Measurements from ENCODE around the gene PFKFB2. TPM values are rescaled to one million over a fixed set of nuclear protein-coding genes. Genes with fewer than 3 reads are reported as not detected.

PFKFB2 gene
- total RNA-seq, 4 donors from 2014 or later = 3.7 to 5.3 (median 4.1) TPM

DNA sequence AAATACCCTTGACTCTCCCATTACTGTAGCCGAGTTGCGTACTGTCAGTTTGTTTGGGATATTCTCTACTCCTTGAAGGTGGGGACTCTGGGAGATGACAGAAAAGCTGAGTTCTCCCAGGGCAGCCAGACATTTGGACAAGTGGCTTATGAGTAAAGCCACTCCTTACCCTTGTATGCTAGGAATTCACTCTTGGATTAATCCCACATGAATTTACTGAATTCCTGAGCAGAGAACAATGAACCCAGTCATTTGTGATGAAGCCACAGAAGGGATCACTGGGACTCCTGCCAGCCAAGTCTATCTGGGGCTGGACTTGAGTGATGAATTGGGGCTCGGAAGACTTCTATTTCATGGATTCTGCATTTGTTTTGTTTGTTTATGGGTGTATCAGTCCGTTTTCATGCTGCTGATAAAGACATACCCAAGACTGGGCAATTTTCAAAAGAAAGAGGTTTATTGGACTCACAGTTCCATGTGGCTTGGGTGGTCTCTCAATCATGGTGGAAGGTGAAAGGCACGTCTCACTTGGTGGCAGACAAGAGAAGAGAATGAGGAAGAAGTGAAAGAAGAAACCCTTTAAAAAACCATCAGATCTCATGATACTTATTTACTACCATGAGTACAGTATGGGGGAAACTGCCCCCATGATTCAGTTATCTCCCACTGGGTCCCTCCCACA is 45.6 kb upstream of the PFKFB2 start:
- Histone ChIP-seq H3K9me3 (no peaks in the 10 kb centered on the region), H3K4me1 (peaks cover 0 to 4% (median 2%) of the 10 kb centered on the region in 4 donors), H3K27ac (replicated peaks in 1 of 4) (no peak overlapping the region), H3K27me3 (peaks cover 0 to 3% (median 0%) of the 10 kb centered on the region in 4 donors), H3K4me3 (no peak overlapping the region), H3K36me3 (no peaks in the 10 kb centered on the region)
- 52% methylated on average over 5 of the region's 5 CpGs for WGBS
- TF ChIP-seq POLR2AphosphoS5 (IDR thresholded peaks at IDR 0.05) (peak in 1 of 2 donors; percentile 24), POLR2A (IDR thresholded peaks at IDR 0.05; ENCODE audit: low read depth) (no peak)
- DNase-seq (ENCODE audit: extremely low spot score) = no peak
- intact Hi-C loops (cut with DNase I) = no loop called here

DNA sequence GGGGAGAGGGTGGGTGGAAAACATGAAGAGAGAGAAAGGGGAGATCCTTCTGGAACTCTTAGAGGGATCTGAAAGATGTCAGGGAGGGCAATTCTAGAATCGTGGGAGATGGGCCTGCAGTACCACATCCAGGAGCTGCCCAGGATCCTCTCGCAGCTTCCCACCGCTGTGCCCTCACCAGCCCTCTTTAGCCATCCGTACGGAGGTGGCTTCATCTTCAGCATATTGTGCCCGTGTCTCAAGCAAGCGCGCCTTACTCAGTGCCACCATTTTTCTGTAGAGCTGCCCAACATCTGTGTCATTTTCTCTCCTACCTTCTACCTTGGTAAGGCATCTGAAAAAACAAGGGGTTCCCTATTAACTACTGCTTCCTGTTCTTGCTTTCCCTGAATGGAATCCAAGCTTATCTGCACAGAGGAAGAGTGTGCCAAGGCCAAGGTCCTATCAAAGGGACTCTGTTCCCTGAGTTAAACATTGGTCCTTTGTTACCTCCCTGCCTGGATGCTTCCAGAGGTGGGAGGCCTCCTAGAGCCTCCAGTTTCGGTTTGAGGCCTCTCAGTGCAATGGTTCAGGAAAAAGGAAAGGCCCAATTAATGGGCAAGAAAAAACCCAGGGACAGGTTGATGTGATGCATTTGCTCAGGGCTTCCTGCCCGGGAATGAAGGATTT is 43.8 kb upstream of the PFKFB2 start:
- Histone ChIP-seq H3K27ac (replicated peaks in 1 of 4) (no peak overlapping the region), H3K36me3 (no peaks in the 10 kb centered on the region), H3K4me3 (no peak overlapping the region), H3K9me3 (no peaks in the 10 kb centered on the region), H3K27me3 (peaks cover 0 to 3% (median 0%) of the 10 kb centered on the region in 4 donors), H3K4me1 (peaks cover 0 to 4% (median 2%) of the 10 kb centered on the region in 4 donors)
- DNase-seq (ENCODE audit: extremely low spot score) = no peak
- 92% methylated on average over 10 of the region's 10 CpGs for WGBS
- TF ChIP-seq POLR2AphosphoS5 (IDR thresholded peaks at IDR 0.05) (no peak), POLR2A (IDR thresholded peaks at IDR 0.05; ENCODE audit: low read depth) (no peak), EP300 (IDR thresholded peaks at IDR 0.05) (no peak)
- TF ChIP-seq, protein P1, sequence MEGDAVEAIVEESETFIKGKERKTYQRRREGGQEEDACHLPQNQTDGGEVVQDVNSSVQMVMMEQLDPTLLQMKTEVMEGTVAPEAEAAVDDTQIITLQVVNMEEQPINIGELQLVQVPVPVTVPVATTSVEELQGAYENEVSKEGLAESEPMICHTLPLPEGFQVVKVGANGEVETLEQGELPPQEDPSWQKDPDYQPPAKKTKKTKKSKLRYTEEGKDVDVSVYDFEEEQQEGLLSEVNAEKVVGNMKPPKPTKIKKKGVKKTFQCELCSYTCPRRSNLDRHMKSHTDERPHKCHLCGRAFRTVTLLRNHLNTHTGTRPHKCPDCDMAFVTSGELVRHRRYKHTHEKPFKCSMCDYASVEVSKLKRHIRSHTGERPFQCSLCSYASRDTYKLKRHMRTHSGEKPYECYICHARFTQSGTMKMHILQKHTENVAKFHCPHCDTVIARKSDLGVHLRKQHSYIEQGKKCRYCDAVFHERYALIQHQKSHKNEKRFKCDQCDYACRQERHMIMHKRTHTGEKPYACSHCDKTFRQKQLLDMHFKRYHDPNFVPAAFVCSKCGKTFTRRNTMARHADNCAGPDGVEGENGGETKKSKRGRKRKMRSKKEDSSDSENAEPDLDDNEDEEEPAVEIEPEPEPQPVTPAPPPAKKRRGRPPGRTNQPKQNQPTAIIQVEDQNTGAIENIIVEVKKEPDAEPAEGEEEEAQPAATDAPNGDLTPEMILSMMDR (IDR thresholded peaks at IDR 0.05) = no peak
- intact Hi-C loops (cut with DNase I) = no loop called here

DNA sequence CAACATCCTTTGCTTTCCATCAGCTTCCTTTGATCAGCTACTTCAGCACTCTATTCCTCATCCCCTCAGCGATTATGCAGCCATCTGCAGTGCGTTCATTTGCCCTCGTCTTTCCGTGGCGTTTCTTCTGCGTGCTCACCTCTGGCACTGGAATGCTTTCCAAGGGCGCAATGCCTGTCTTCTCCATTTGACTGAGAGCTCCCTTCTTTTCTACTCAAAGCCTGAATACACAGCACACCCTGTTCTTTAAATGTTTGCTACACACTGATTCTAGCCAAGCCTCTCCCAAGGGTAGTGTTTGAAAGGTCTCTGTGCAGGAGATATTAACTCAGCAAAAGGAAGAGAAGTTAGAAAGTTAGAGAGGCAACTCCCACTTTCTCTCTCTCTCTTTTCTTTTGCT is 43.1 kb upstream of the PFKFB2 start:
- Histone ChIP-seq H3K4me3 (no peak overlapping the region), H3K27me3 (peaks cover 0 to 3% (median 0%) of the 10 kb centered on the region in 4 donors), H3K9me3 (no peaks in the 10 kb centered on the region), H3K36me3 (no peaks in the 10 kb centered on the region), H3K27ac (replicated peaks in 1 of 4) (no peak overlapping the region), H3K4me1 (peaks cover 0 to 4% (median 2%) of the 10 kb centered on the region in 4 donors)
- DNase-seq (ENCODE audit: extremely low spot score) = no peak
- intact Hi-C loops (cut with DNase I) = no loop called here
- 74% methylated on average over 7 of the region's 7 CpGs for WGBS
- TF ChIP-seq, protein P1 (IDR thresholded peaks at IDR 0.05) = no peak
- TF ChIP-seq POLR2AphosphoS5 (IDR thresholded peaks at IDR 0.05) (no peak), POLR2A (IDR thresholded peaks at IDR 0.05; ENCODE audit: low read depth) (no peak), EP300 (IDR thresholded peaks at IDR 0.05) (no peak)

DNA sequence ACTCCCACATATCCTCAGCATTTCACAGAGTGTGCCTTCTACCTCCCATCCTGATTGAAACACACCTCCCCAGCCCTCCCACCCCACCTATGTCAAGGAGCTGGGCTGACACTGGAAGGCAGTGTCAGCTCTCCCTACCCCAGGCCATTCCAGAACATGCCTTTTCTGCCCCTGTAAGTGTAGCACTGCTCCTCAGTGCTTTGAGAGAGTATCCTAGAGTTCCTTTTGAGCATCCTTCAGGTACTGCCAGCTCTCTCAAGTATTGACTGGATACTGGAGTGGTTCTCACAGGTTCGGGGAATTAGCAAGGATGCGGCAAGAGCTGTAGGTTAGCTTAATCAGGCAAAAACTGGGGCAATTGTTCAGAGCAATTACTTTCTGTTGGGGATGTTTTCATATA is 42.3 kb upstream of the PFKFB2 start:
- Histone ChIP-seq H3K27ac (replicated peaks in 1 of 4) (no peak overlapping the region), H3K4me3 (no peak overlapping the region), H3K9me3 (no peaks in the 10 kb centered on the region), H3K27me3 (peaks cover 0 to 3% (median 0%) of the 10 kb centered on the region in 4 donors), H3K36me3 (no peaks in the 10 kb centered on the region), H3K4me1 (peaks cover 0 to 4% (median 2%) of the 10 kb centered on the region in 4 donors)
- intact Hi-C loops (cut with DNase I) = no loop called here
- no peak for DNase-seq (ENCODE audit: extremely low spot score)
- WGBS = 97% methylated on average over 2 of the region's 2 CpGs
- no peak for TF ChIP-seq EP300 (IDR thresholded peaks at IDR 0.05)
- TF ChIP-seq POLR2AphosphoS5 (IDR thresholded peaks at IDR 0.05) = no peak
- no peak for TF ChIP-seq POLR2A (IDR thresholded peaks at IDR 0.05; ENCODE audit: low read depth)
- TF ChIP-seq, protein P1 (IDR thresholded peaks at IDR 0.05) = no peak

DNA sequence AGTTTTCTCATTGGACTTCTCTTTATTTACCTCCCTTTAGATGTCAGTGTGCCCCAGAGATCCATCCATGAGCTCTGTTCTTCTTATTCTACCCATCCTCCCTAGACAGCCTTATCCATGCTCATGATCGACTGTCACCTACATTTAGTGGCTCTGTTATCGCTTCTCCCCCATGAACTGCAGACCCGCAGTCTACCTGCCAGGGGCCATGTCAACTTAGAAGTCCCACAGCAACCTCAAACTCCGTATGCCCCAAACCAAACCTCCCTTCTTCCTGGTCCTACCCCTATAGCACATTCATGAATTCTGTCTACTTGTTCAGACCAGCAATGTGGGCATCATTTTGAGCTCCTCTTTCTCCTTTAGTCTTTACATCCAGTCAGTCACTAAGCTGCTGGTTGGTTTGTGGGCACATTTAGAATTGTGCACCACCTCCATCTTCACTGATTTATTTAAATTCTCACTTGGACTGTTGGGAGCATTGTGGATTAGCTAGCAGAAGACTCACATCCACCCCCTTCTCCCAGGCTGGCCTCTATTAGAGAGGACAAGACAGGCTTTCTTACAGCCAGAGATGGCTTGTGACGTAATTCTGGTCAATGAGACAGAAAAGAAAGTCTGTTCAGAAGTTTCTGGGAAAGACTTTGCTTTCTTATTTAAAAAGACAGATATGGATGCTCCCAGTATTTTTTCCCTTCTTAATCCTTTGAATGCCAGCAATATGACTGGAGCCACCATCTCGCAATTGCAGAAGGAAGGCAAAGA is 39.6 kb upstream of the PFKFB2 start:
- Histone ChIP-seq H3K27me3 (no peaks in the 10 kb centered on the region), H3K4me1 (no peaks in the 10 kb centered on the region), H3K27ac (replicated peaks in 1 of 4) (no peak overlapping the region), H3K36me3 (no peaks in the 10 kb centered on the region), H3K9me3 (no peaks in the 10 kb centered on the region), H3K4me3 (no peak overlapping the region)
- 92% methylated on average over 6 of the region's 6 CpGs for WGBS
- no peak for DNase-seq (ENCODE audit: extremely low spot score)
- intact Hi-C loops (cut with DNase I) = no loop called here
- no peak for TF ChIP-seq POLR2AphosphoS5 (IDR thresholded peaks at IDR 0.05)
- TF ChIP-seq, protein P1 (IDR thresholded peaks at IDR 0.05) = no peak
- no peak for TF ChIP-seq POLR2A (IDR thresholded peaks at IDR 0.05; ENCODE audit: low read depth)
- no peak for TF ChIP-seq EP300 (IDR thresholded peaks at IDR 0.05)

All from esophagus muscularis mucosa (tissue), 4 donors.